ENCODE data around the gene TTC9.

The TTC9 gene

DNA sequence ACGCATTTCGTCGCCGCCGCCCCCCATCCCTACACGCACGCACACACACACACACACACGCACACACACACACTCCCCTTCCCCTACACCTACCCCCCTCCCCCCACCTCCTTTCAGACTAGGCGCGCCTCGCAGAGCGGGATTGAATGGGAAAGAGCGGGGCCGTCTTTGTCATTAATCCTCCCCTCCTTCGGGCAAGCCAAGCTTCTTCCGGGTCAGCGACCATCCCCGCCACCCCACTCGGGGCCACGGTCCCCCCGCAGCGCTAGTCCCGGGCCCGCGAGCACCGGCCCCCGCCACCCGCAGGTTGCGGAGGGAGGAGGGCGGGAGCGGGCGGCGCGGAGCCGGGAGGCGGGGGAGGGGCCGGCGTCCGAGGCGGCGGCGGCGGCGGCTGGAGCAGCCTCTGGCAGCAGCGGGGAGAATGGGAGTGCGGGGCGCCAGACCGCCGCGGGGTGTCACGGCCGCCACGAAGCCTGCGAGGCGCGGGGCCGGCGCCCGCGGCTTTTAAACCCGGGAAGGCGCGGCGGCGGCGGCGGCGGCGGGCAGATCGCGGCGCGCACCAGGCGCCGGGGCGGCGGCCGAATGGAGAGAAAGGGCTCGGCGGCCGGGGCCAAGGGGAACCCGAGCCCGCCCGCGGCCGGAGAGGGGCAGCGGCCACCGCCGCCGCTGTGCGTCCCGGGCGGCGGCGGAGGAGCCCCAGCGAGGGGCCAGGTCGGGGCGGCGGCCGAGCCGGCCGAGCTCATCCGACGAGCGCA, at the start of gene TTC9:
TSS of gene TTC9 (plus strand) at position 369 of the 755 bp plus-strand sequence. CDS start at position 583, 214 bp downstream.
- DNase-seq (ENCODE audit: low read depth in 1 of 2, low spot score in 1 of 2): no peak

GRCh38 chr14:70594461-70594860, 47.3 kb upstream of the TTC9 start:
- DNase-seq (ENCODE audit: low read depth in 1 of 2, low spot score in 1 of 2): no peak

DNA sequence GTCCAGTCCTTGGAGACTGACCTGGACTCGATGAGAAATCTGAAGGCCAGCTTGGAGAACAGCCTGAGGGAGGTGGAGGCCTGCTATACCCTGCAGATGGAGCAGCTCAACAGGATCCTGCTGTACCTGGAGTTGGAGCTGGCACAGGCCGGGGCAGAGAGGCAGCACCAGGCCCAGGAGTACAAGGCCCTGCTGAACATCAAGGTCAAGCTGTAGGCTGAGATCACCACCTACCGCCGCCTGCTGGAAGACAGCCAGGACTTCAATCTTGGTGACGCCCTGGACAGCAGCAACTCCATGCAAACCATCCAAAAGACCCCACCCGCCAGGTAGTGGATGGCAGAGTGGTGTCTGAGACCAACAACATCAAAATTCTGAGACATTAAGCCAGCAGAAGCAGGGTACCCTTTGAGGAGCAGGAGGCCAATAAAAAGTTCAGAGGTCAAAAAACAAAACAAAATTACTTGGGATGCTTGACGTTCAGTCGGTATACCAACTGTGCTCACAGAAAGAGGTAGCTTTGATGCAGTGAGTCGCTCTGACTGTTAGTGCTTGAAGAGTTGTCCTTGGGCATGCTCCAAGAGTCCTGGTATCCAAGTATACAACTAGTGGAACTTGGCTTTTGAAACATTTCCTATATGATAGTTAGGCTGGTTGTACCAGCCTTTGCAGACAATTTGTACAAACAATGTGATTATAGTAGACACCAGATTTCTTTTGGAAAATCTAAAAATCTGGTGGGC, 46.1 kb upstream of the TTC9 start:
- no peak for DNase-seq (ENCODE audit: low read depth in 1 of 2, low spot score in 1 of 2)

DNA sequence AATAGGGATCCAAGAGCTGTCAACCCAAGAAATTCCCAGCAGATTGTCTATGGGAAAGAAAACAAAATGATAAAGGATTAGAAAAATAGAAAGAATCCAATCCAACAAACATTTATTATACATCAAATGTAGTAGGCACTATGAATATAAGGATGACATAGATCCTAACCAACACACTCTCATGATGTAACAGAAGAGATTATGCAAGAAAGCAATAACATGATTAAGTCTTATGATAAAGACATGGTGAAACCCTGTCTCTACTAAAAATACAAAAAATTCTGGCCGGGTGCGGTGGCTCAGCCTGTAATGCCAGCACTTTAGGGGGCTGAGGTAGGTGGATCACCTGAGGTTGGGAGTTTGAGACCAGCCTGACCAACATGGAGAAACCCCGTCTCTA, 44.0 kb upstream of the TTC9 start:
- DNase-seq (ENCODE audit: low read depth in 1 of 2, low spot score in 1 of 2): no peak

- DNase-seq (ENCODE audit: low read depth in 1 of 2, low spot score in 1 of 2): no peak
Measured at GRCh38 chr14:70599345-70599744, 42.4 kb upstream of the TTC9 start.

GRCh38 chr14:70600382-70601157, 41.1 kb upstream of the TTC9 start, which contains the start of gene MED6:
MED6 (minus strand) TSS chr14:70600655; CDS start chr14:70600637, 18 bp downstream.
- DNase-seq (ENCODE audit: low read depth in 1 of 2, low spot score in 1 of 2): peak; percentile 78 to 92

DNA sequence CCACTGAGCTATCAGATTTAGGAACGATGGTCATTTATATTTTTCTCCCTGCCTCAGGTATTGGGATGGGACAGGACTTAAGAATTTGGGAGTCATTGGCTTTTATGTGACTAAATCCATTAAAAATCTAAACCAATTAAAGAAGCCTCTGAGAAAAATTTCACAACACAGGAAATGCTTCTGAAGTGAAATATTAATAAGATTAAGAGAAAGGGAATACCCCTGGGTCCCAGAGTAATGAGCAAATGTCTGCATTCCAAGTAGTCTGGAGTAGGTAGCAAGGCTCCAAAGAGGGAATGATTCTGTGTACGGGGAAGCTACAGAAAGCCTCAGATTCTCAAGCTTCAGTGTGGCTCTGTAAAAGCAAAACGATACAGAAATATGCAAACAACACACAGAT, 40.6 kb upstream of the TTC9 start:
- no peak for DNase-seq (ENCODE audit: low read depth in 1 of 2, low spot score in 1 of 2)

GRCh38 chr14:70602254-70602653, 39.5 kb upstream of the TTC9 start:
- DNase-seq (ENCODE audit: low read depth in 1 of 2, low spot score in 1 of 2): no peak

GRCh38 chr14:70611216-70611615, 30.5 kb upstream of the TTC9 start:
- no peak for DNase-seq (ENCODE audit: low read depth in 1 of 2, low spot score in 1 of 2)

- DNase-seq (ENCODE audit: low read depth in 1 of 2, low spot score in 1 of 2): no peak
Measured at GRCh38 chr14:70616646-70617045, 25.1 kb upstream of the TTC9 start.

GRCh38 chr14:70618314-70618713, 23.4 kb upstream of the TTC9 start:
- no peak for DNase-seq (ENCODE audit: low read depth in 1 of 2, low spot score in 1 of 2)

GRCh38 chr14:70619708-70620107, 22.0 kb upstream of the TTC9 start:
- no peak for DNase-seq (ENCODE audit: low read depth in 1 of 2, low spot score in 1 of 2)

DNA sequence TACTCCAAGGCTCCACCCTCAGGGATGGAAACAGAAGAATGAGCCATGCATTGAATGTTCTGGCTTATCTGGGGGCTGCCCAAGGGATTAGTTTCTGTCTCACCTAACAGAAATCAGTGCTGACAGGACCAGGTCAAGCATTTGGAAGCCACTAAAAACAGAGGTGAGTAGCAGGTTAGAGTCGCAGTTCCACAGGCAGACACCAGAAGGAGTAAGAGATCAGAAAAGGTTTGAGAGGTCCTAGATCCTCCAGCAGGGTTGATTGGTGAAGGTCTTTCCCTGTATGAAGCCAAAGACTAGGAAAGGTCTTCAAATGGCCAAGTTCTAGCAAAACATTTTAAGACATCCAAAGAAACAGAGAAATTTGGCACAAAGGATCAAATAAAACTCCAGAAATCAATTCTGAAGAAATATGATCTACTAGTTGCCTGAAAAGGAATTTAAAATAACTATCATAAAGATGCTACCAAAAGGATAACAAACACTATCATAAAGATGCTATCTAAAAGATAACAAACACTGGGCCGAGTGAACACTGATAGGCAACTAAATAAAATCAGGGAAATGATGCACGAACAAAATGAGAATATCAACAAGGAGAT, 19.5 kb upstream of the TTC9 start:
- DNase-seq (ENCODE audit: low read depth in 1 of 2, low spot score in 1 of 2): peak in 1 of 2 donors; percentile 49

- DNase-seq (ENCODE audit: low read depth in 1 of 2, low spot score in 1 of 2): no peak
Measured at GRCh38 chr14:70624972-70625371, 16.7 kb upstream of the TTC9 start.

DNA sequence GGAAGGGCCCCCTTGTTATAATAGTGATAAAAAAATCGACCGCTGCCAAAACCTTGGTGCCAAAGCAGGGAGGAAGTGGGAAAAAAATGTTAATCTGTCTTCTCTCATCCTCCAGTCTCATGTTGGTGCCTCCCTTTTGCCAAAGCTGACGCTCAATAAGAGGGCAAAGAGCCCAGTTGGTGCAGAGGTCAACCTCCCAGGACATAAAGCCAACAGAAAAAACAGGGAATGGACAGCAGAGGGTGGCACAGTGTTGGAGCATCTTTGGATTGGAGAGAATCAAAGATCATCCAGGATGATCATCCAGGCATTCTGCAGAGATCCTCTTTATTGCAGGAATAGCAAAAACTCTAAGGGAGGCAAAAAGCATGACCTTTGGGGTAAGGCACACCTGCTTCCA, 9.8 kb upstream of the TTC9 start:
- DNase-seq (ENCODE audit: low read depth in 1 of 2, low spot score in 1 of 2): no peak

DNA sequence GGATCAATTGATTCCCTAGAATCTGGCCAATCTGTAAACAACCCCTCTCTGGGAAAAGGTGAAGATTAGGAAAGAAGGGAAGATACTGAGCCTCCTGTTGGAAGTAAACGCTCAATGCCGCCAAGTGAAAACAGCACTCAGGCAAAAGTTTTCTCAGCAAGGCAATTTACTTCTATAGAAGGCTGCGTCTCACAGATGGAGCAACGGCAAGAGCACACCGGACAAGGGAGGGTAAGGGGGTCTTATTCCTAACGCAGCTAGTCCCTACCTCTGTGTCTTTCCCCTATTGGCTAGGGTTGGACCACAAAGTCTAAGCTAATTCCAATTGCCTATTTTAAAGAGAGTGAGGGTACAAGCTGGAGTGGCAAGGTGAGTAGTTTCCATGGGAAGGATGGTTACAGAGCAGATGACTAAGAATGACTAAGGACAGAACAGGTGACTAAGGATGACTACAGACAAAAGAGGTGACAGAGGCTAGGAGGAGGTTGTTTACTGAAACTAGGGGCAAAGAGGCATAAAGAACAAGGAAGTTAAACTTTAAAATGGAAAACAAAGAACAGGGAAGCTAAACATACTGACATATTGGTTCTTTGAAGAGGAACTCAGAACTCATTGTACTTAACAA, 5.6 kb upstream of the TTC9 start:
- no peak for DNase-seq (ENCODE audit: low read depth in 1 of 2, low spot score in 1 of 2)

DNA sequence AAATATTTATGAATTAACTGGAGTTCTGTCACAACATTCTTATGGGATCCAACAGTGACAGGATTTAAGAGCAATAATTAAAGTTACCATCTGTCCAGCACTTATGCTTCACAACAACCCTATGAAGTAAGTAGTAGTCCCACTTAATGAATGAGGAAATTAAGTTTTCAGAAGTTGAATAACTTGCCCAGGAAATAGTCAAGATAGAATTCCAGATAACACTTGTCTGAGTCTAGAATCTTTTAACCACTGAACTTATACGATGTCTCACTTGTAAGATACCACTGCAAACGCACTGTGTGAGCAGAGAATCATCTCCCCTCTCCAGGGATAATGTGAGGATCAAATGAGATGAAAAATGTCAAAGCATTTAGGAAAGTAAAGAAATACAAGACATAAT, 3.3 kb upstream of the TTC9 start:
- DNase-seq (ENCODE audit: low read depth in 1 of 2, low spot score in 1 of 2): no peak

GRCh38 chr14:70640938-70641547, 673 bp upstream of the TTC9 start:
- no peak for DNase-seq (ENCODE audit: low read depth in 1 of 2, low spot score in 1 of 2)

GRCh38 chr14:70642303-70643235, 853 bp downstream of the TTC9 start:
- DNase-seq (ENCODE audit: low read depth in 1 of 2, low spot score in 1 of 2): peak in 1 of 2 donors; percentile 26

All from activated CD4-positive, alpha-beta T cell treated with anti-CD3 and anti-CD28 coated beads, Interleukin-2, amount 50 U/mL, for 24 hours (primary cell).